CD14-positive monocyte (primary cell): ENCODE data around the gene MVB12B. TPM values are rescaled to one million over a fixed set of nuclear protein-coding genes. Genes with fewer than 3 reads are reported as not detected.

Experiments
- DNase-seq, 3 donors: peaks; one replicate each; pipeline ENCODE4 v3.0.0-alpha.2; 2011 to 2022
- H2AFZ ChIP-seq: 2 replicates; pipeline ENCODE4 v1.6.0; 2012; ENCODE audit warnings: mild to moderate bottlenecking, low read depth, low read length, inconsistent platforms; ENCODE audit not compliant: insufficient read depth, poor library complexity, severe bottlenecking
- H3K27ac ChIP-seq, 2 donors: 1 replicate in 1 of 2; 2 replicates in 1 of 2; pipeline ENCODE4 v1.5.1; 2012 to 2013; ENCODE audit warnings: low read length in 2 of 2, control low read depth in 1 of 2, inconsistent platforms in 1 of 2, low read depth in 1 of 2, mild to moderate bottlenecking in 1 of 2
- H3K27me3 ChIP-seq, 2 donors: one replicate each; pipeline versions ENCODE4 v1.6.0 to v1.6.1; 2011 to 2013; ENCODE audit warnings: low read length in 2 of 2; ENCODE audit not compliant: control insufficient read depth in 2 of 2, insufficient read depth in 2 of 2
- H3K36me3 ChIP-seq, 2 donors: replicated peaks in 1 of 2; 1 replicate in 1 of 2; 2 replicates in 1 of 2; pipeline versions ENCODE4 v1.5.1 to v1.6.1; 2012 to 2013; ENCODE audit warnings: low read length in 2 of 2, control low read depth in 1 of 2, inconsistent platforms in 1 of 2, mild to moderate bottlenecking in 1 of 2; ENCODE audit not compliant: insufficient read depth in 2 of 2, control insufficient read depth in 1 of 2
- H3K4me1 ChIP-seq, 2 donors: 1 replicate in 1 of 2; 2 replicates in 1 of 2; pipeline versions ENCODE4 v1.5.1 to v1.6.1; 2012 to 2013; ENCODE audit warnings: low read length in 2 of 2, control low read depth in 1 of 2, inconsistent platforms in 1 of 2, mild to moderate bottlenecking in 1 of 2, moderate library complexity in 1 of 2; ENCODE audit not compliant: insufficient read depth in 2 of 2, control insufficient read depth in 1 of 2
- H3K4me2 ChIP-seq: replicated peaks from 2 replicates; pipeline ENCODE3; 2012; ENCODE audit warnings: low read length, moderate library complexity, mild to moderate bottlenecking; ENCODE audit not compliant: poor library complexity, severe bottlenecking; ENCODE audit errors: extremely low read depth
- H3K4me3 ChIP-seq, 3 experiments: fragments of 200-600 bp in 1 of 3; sonication (generic) in 1 of 3; replicated peaks in 1 of 3; 1 replicate in 2 of 3; 2 replicates in 1 of 3; pipeline ENCODE4 v1.5.1; 2011 to 2013; ENCODE audit warnings: low read length in 3 of 3, mild to moderate bottlenecking in 3 of 3, control low read depth in 2 of 3, low read depth in 2 of 3, inconsistent platforms in 1 of 3, moderate library complexity in 1 of 3
- H3K79me2 ChIP-seq: 2 replicates; pipeline ENCODE4 v1.6.0; 2012; ENCODE audit warnings: mild to moderate bottlenecking, control low read depth, inconsistent platforms, low read length, moderate library complexity; ENCODE audit not compliant: insufficient read depth
- H3K9ac ChIP-seq: 2 replicates; pipeline ENCODE4 v1.6.0; 2017; ENCODE audit warnings: low read length, mild to moderate bottlenecking; ENCODE audit not compliant: insufficient read depth, poor library complexity, severe bottlenecking
- H3K9me3 ChIP-seq, 2 donors: replicated peaks in 1 of 2; 1 replicate in 1 of 2; 2 replicates in 1 of 2; pipeline versions ENCODE4 v1.5.1 to v1.6.1; 2012 to 2013; ENCODE audit warnings: low read length in 2 of 2, control low read depth in 1 of 2; ENCODE audit not compliant: control insufficient read depth in 1 of 2, insufficient read depth in 1 of 2
- H4K20me1 ChIP-seq: 2 replicates; pipeline ENCODE4 v1.6.0; 2012; ENCODE audit warnings: mild to moderate bottlenecking, low read length, control low read depth, moderate library complexity; ENCODE audit not compliant: insufficient read depth
- H3K27ac Mint-ChIP-seq, 7 donors: one replicate each; pipeline ENCODE4 v1.8.0; 2020; ENCODE audit warnings: mild to moderate bottlenecking in 7 of 7, mixed read lengths in 7 of 7, moderate library complexity in 6 of 7, inconsistent platforms in 2 of 7
- H3K27me3 Mint-ChIP-seq, 3 donors: one replicate each; pipeline ENCODE4 v1.8.0; 2021 to 2022; ENCODE audit warnings: low read depth in 3 of 3, mild to moderate bottlenecking in 3 of 3, mixed read lengths in 3 of 3, moderate library complexity in 3 of 3, inconsistent platforms in 1 of 3
- H3K36me3 Mint-ChIP-seq, 2 donors: one replicate each; pipeline ENCODE4 v1.8.0; 2020; ENCODE audit warnings: mixed read lengths in 2 of 2, inconsistent platforms in 1 of 2, mild to moderate bottlenecking in 1 of 2
- H3K4me1 Mint-ChIP-seq: one replicate; pipeline ENCODE4 v1.8.0; 2020; ENCODE audit warnings: mild to moderate bottlenecking, mixed read lengths
- H3K4me3 Mint-ChIP-seq, 2 donors: one replicate each; pipeline ENCODE4 v1.8.0; 2020; ENCODE audit warnings: mild to moderate bottlenecking in 2 of 2, mixed read lengths in 2 of 2, moderate library complexity in 1 of 2
- H3K9me3 Mint-ChIP-seq, 7 donors: one replicate each; pipeline ENCODE4 v1.8.0; 2020 to 2022; ENCODE audit warnings: mixed read lengths in 7 of 7, mild to moderate bottlenecking in 6 of 7, moderate library complexity in 6 of 7, inconsistent platforms in 2 of 7
- WGBS: methylation state at CpG from one replicate; pipeline ENCODE4 v1.1.5; 2013; ENCODE audit warnings: missing lambda C conversion rate; ENCODE audit not compliant: insufficient coverage; 5-methylcytosine and 5-hydroxymethylcytosine counted together
- intact Hi-C, 2 donors: fragments of 100-400 bp; cut with micrococcal nuclease; formaldehyde crosslinking; loops; one replicate each; pipeline versions ENCODE4 v1.15.0 to v1.15.1; 2023
- polyA plus RNA-seq, 3 donors: library from polyadenylated mRNA; depleted of rRNA in 1 of 3; unstranded in 2 of 3; stranded (reverse) in 1 of 3; fragments of 300-500 nt in 2 of 3; fragments of >200 nt in 1 of 3; fragmentation: Illumina TruSeq in 2 of 3; gene quantifications; 1 replicate in 2 of 3; 2 replicates in 1 of 3; pipeline ENCODE4 v1.2.3, GENCODE V29; 2012 to 2021
- TF ChIP-seq, protein P1 (sequence below): fragments of 200-600 bp; IDR thresholded peaks from one replicate; pipeline ENCODE4 v1.8.0; 2022; ENCODE audit warnings: antibody characterized with exemption, mild to moderate bottlenecking

MVB12B gene
- polyA plus RNA-seq, 3 donors, result 2.8 to 8.1 (median 3.5) TPM

DNA sequence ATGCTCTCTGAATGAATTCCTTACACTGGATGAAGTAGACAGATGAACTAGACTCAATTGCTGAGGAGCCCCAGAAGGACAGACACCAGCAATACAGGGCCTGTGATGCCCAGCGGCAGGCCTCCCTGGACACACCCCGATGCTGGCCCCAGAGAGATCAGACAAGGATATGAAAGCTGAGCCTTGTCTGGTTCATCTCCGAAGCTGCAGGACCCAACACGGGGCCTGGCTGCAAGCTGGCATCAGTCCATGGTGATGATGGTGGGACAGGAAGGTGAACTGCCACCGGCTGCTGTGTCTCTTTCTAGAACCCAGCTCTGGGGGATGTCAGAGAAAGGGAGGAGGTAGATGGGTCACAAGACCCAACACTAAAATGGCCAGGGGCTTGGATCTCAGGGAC, 183.1 kb downstream of the MVB12B start:
- no peak overlapping the region for H3K4me3 ChIP-seq
- H3K9ac ChIP-seq, result no peak overlapping the region
- no peaks in the 10 kb centered on the region for H3K27me3 ChIP-seq
- Mint-ChIP-seq H3K27ac (no peak overlapping the region), H3K4me3 (no peak overlapping the region), H3K9me3 (peaks cover 0 to 2% (median 0%) of the 10 kb centered on the region in 7 donors), H3K36me3 (peaks cover 0 to 8% of the 10 kb centered on the region in 2 donors), H3K4me1 (peaks cover 9% of the 10 kb centered on the region), H3K27me3 (peaks cover 0 to 7% (median 3%) of the 10 kb centered on the region in 3 donors)
- no peaks in the 10 kb centered on the region for H3K9me3 ChIP-seq
- TF ChIP-seq, protein P1, sequence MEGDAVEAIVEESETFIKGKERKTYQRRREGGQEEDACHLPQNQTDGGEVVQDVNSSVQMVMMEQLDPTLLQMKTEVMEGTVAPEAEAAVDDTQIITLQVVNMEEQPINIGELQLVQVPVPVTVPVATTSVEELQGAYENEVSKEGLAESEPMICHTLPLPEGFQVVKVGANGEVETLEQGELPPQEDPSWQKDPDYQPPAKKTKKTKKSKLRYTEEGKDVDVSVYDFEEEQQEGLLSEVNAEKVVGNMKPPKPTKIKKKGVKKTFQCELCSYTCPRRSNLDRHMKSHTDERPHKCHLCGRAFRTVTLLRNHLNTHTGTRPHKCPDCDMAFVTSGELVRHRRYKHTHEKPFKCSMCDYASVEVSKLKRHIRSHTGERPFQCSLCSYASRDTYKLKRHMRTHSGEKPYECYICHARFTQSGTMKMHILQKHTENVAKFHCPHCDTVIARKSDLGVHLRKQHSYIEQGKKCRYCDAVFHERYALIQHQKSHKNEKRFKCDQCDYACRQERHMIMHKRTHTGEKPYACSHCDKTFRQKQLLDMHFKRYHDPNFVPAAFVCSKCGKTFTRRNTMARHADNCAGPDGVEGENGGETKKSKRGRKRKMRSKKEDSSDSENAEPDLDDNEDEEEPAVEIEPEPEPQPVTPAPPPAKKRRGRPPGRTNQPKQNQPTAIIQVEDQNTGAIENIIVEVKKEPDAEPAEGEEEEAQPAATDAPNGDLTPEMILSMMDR, result no peak
- no peak overlapping the region for H3K27ac ChIP-seq
- 91% methylated on average over 4 of the region's 5 CpGs for WGBS
- no peak overlapping the region for H2AFZ ChIP-seq
- peaks cover 11 to 14% of the 10 kb centered on the region in 2 donors for H3K4me1 ChIP-seq
- peak in 1 of 3 donors; percentile 1 for DNase-seq
- intact Hi-C loops, result no loop called here
- peaks cover 0 to 2% of the 10 kb centered on the region in 2 donors for H3K36me3 ChIP-seq
- no peaks in the 10 kb centered on the region for H4K20me1 ChIP-seq
- no peaks in the 10 kb centered on the region for H3K79me2 ChIP-seq
- no peak overlapping the region for H3K4me2 ChIP-seq

DNA sequence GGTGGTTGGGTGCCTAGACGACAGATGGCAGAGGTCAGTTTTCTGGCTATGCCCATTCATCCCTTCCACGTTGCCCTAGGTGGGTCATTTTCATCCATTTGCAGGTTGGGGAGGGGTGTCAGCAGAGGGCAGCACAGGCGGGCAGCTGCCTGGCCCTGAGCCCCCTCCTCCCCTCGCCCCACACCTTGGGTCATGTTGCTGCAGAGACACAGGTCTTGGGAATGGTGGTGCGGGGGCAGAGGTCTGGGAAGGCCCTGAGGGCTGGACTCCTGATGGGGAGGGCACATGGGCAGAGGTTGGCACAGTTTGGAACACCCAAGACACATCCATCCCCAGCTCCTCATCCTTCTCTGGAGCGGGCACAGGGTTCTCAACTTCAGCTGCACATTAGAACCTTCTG, 183.9 kb downstream of the MVB12B start:
- H3K4me3 ChIP-seq, result no peak overlapping the region
- Mint-ChIP-seq H3K27me3 (peaks cover 0 to 7% (median 2%) of the 10 kb centered on the region in 3 donors), H3K4me1 (peaks cover 14% of the 10 kb centered on the region), H3K27ac (no peak overlapping the region), H3K36me3 (peaks cover 0 to 5% of the 10 kb centered on the region in 2 donors), H3K4me3 (no peak overlapping the region), H3K9me3 (peaks cover 0 to 2% (median 0%) of the 10 kb centered on the region in 7 donors)
- no peak overlapping the region for H3K27ac ChIP-seq
- no peaks in the 10 kb centered on the region for H3K79me2 ChIP-seq
- no peaks in the 10 kb centered on the region for H3K36me3 ChIP-seq
- no peaks in the 10 kb centered on the region for H4K20me1 ChIP-seq
- no peaks in the 10 kb centered on the region for H3K9me3 ChIP-seq
- 100% methylated on average over 3 of the region's 6 CpGs for WGBS
- DNase-seq, result no peak
- H3K27me3 ChIP-seq, result no peaks in the 10 kb centered on the region
- peaks cover 19 to 22% of the 10 kb centered on the region in 2 donors for H3K4me1 ChIP-seq
- H3K9ac ChIP-seq, result no peak overlapping the region
- H3K4me2 ChIP-seq, result no peak overlapping the region
- no peak overlapping the region for H2AFZ ChIP-seq
- intact Hi-C loops, result no loop called here
- TF ChIP-seq, protein P1, result no peak
